ENCODE measurements around the gene MAGI1. TPM values are rescaled to one million over a fixed set of nuclear protein-coding genes. Genes with fewer than 3 reads are reported as not detected.

MAGI1 gene
- total RNA-seq, 2 donors from 2014 or later, result 38.6 to 45.1 TPM

- Histone ChIP-seq H3K9ac (ENCODE audit: extremely low read depth, low read length, poor library complexity, severe bottlenecking) (no peak overlapping the region), H3K27me3 (ENCODE audit: control insufficient read depth, insufficient read depth, low read length, poor library complexity, severe bottlenecking) (no peaks in the 10 kb centered on the region), H3K36me3 (ENCODE audit: control insufficient read depth, insufficient read depth, low read length) (no peaks in the 10 kb centered on the region), H3K9me3 (ENCODE audit: control insufficient read depth, low read length) (no peaks in the 10 kb centered on the region), H3K27ac (ENCODE audit: low read depth, low read length) (no peak overlapping the region), H3K4me1 (ENCODE audit: control insufficient read depth, insufficient read depth, low read length) (peaks cover 7% of the 10 kb centered on the region), H3K4me3 (ENCODE audit: low read length) (no peak overlapping the region)
- no peaks in the 10 kb centered on the region for H3K36me3 Mint-ChIP-seq (ENCODE audit: low read depth)
- peaks cover 13% of the 10 kb centered on the region for H3K4me1 Mint-ChIP-seq
- no peaks in the 10 kb centered on the region for H3K27me3 Mint-ChIP-seq (ENCODE audit: insufficient read depth)
- no peak overlapping the region for H3K4me3 Mint-ChIP-seq
- H3K9me3 Mint-ChIP-seq, result no peaks in the 10 kb centered on the region
- DNase-seq, result no peak
- WGBS, 2 experiments (ENCODE audit: insufficient coverage in 1 of 2, insufficient read length in 1 of 2), result 95% methylated on average over 6 to 7 of the region's 7 CpGs
- TF ChIP-seq, protein P1, sequence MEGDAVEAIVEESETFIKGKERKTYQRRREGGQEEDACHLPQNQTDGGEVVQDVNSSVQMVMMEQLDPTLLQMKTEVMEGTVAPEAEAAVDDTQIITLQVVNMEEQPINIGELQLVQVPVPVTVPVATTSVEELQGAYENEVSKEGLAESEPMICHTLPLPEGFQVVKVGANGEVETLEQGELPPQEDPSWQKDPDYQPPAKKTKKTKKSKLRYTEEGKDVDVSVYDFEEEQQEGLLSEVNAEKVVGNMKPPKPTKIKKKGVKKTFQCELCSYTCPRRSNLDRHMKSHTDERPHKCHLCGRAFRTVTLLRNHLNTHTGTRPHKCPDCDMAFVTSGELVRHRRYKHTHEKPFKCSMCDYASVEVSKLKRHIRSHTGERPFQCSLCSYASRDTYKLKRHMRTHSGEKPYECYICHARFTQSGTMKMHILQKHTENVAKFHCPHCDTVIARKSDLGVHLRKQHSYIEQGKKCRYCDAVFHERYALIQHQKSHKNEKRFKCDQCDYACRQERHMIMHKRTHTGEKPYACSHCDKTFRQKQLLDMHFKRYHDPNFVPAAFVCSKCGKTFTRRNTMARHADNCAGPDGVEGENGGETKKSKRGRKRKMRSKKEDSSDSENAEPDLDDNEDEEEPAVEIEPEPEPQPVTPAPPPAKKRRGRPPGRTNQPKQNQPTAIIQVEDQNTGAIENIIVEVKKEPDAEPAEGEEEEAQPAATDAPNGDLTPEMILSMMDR (conservative IDR thresholded peaks at IDR 0.05), result no peak
- no peak overlapping the region for H3K27ac Mint-ChIP-seq
Measured at GRCh38 chr3:65730449-65730848, 308.3 kb downstream of the MAGI1 start.

DNA sequence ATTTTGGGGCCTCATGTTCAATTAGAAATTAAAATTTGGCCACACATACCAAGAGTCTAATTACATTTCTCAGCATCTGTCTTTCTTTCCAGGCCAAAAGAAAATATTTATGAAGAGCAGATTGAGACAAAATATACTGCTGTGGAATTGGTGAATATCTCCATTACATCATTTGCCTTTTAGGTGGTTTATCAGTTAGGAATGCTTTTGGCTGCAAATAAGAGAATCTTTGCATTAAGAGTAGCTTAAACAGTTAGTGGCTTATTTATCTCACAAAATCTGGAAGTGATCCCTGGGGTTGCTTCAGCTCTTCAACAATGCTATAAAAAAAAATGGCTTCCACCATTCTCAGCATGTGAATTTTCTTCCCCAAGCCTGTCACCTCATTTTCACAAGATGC, 308.7 kb downstream of the MAGI1 start:
- H3K4me1 ChIP-seq (ENCODE audit: control insufficient read depth, insufficient read depth, low read length), result peaks cover 7% of the 10 kb centered on the region
- no peak overlapping the region for H3K27ac ChIP-seq (ENCODE audit: low read depth, low read length)
- no peaks in the 10 kb centered on the region for H3K9me3 ChIP-seq (ENCODE audit: control insufficient read depth, low read length)
- H3K27me3 ChIP-seq (ENCODE audit: control insufficient read depth, insufficient read depth, low read length, poor library complexity, severe bottlenecking), result no peaks in the 10 kb centered on the region
- DNase-seq, result no peak
- no peak overlapping the region for H3K9ac ChIP-seq (ENCODE audit: extremely low read depth, low read length, poor library complexity, severe bottlenecking)
- H3K36me3 Mint-ChIP-seq (ENCODE audit: low read depth), result no peaks in the 10 kb centered on the region
- H3K27ac Mint-ChIP-seq, result no peak overlapping the region
- no peaks in the 10 kb centered on the region for H3K27me3 Mint-ChIP-seq (ENCODE audit: insufficient read depth)
- peaks cover 13% of the 10 kb centered on the region for H3K4me1 Mint-ChIP-seq
- H3K4me3 ChIP-seq (ENCODE audit: low read length), result no peak overlapping the region
- H3K9me3 Mint-ChIP-seq, result no peaks in the 10 kb centered on the region
- TF ChIP-seq, protein P1 (conservative IDR thresholded peaks at IDR 0.05), result no peak
- no peaks in the 10 kb centered on the region for H3K36me3 ChIP-seq (ENCODE audit: control insufficient read depth, insufficient read depth, low read length)
- H3K4me3 Mint-ChIP-seq, result no peak overlapping the region

DNA sequence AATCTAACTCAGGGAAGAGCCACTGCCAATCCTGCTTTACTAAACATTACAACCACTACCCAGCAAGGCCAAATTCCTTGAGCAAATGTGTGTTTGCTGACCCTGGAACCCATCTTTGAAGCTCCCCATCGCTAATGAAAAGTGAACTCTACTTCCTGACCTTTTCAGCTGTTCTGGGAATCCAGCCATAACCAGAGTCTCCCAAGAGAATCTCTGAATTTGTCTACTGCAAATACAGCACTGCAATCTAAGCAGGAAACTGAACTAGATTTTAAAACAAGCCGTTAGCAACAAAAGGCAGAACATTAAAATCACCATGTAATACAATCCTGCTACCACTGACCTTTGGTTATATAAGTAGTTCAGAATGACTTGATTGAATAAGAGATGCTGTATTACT, 309.2 kb downstream of the MAGI1 start:
- no peaks in the 10 kb centered on the region for H3K27me3 Mint-ChIP-seq (ENCODE audit: insufficient read depth)
- Histone ChIP-seq H3K9ac (ENCODE audit: extremely low read depth, low read length, poor library complexity, severe bottlenecking) (no peak overlapping the region), H3K9me3 (ENCODE audit: control insufficient read depth, low read length) (no peaks in the 10 kb centered on the region), H3K4me1 (ENCODE audit: control insufficient read depth, insufficient read depth, low read length) (peaks cover 7% of the 10 kb centered on the region), H3K36me3 (ENCODE audit: control insufficient read depth, insufficient read depth, low read length) (no peaks in the 10 kb centered on the region), H3K27ac (ENCODE audit: low read depth, low read length) (no peak overlapping the region), H3K4me3 (ENCODE audit: low read length) (no peak overlapping the region), H3K27me3 (ENCODE audit: control insufficient read depth, insufficient read depth, low read length, poor library complexity, severe bottlenecking) (no peaks in the 10 kb centered on the region)
- WGBS, 2 experiments (ENCODE audit: insufficient coverage in 1 of 2, insufficient read length in 1 of 2), result 75 to 95% methylated on average over 1 to 2 of the region's 2 CpGs
- H3K36me3 Mint-ChIP-seq (ENCODE audit: low read depth), result peaks cover under 1% of the 10 kb centered on the region
- H3K27ac Mint-ChIP-seq, result no peak overlapping the region
- no peaks in the 10 kb centered on the region for H3K9me3 Mint-ChIP-seq
- DNase-seq, result no peak
- TF ChIP-seq, protein P1 (conservative IDR thresholded peaks at IDR 0.05), result no peak
- peaks cover 11% of the 10 kb centered on the region for H3K4me1 Mint-ChIP-seq
- no peak overlapping the region for H3K4me3 Mint-ChIP-seq
